Stimulated activated naive CD8-positive, alpha-beta T cell treated with anti-CD3 and anti-CD28 coated beads, Interleukin-15, Interleukin-2, amounts not matched to agents 100 U/mL and 50 U/mL, for 24 hours (primary cell): ENCODE results near the gene KRT74.
"Not testable (repeated sequence)": the region's sequence is repeated elsewhere in the genome, so short reads cannot be mapped to it uniquely, and the experiment has no call there.

Experiments
- ATAC-seq: fragments of 150-1000 bp; cut with Tn5 transposase; one replicate; pipeline ENCODE4 v1.10.0; 2021
- DNase-seq: peaks from one replicate; pipeline ENCODE4 v3.0.0; 2021

Gene KRT74

GRCh38 chr12:52602552-52602951 is 28.9 kb upstream of the KRT74 start:
- ATAC-seq (no peak), DNase-seq (no peak)

- ATAC-seq (no peak), DNase-seq (no peak)
Measured at GRCh38 chr12:52601671-52602070, 28.0 kb upstream of the KRT74 start.

- no peak for ATAC-seq
- no peak for DNase-seq
Measured at GRCh38 chr12:52600941-52601481, 27.4 kb upstream of the KRT74 start, which contains the start of gene KRT72. TSS of gene KRT72 (minus strand) at chr12:52601463. CDS start at chr12:52601452, 11 bp downstream.

GRCh38 chr12:52600475-52600874 is 26.8 kb upstream of the KRT74 start:
- DNase-seq: no peak
- ATAC-seq: no peak

GRCh38 chr12:52600071-52600470 is 26.4 kb upstream of the KRT74 start:
- ATAC-seq: no peak
- DNase-seq: no peak

GRCh38 chr12:52598966-52599365 is 25.3 kb upstream of the KRT74 start:
- DNase-seq: no peak

GRCh38 chr12:52594237-52594636 is 20.6 kb upstream of the KRT74 start:
- ATAC-seq, DNase-seq: not testable (repeated sequence)

More at GRCh38 chr12:52598966-52599365, 25.3 kb upstream of the KRT74 start:
- no peak for ATAC-seq

- ATAC-seq (no peak), DNase-seq (no peak)
Measured at GRCh38 chr12:52591521-52591920, 17.9 kb upstream of the KRT74 start.

GRCh38 chr12:52590021-52590420 is 16.4 kb upstream of the KRT74 start:
- no peak for ATAC-seq
- DNase-seq: no peak

GRCh38 chr12:52587563-52587962 is 13.9 kb upstream of the KRT74 start:
- DNase-seq (no peak), ATAC-seq (no peak)

GRCh38 chr12:52585946-52586345 is 12.3 kb upstream of the KRT74 start:
- DNase-seq (peak; percentile 47), ATAC-seq (peak; percentile 73)

- no peak for DNase-seq
- no peak for ATAC-seq
Measured at GRCh38 chr12:52585066-52585465, 11.4 kb upstream of the KRT74 start.

GRCh38 chr12:52584156-52584682 is 10.6 kb upstream of the KRT74 start:
- DNase-seq: no peak
- no peak for ATAC-seq

GRCh38 chr12:52582971-52583456 is 9.4 kb upstream of the KRT74 start:
- ATAC-seq: peak; percentile 48
- peak; percentile 64 for DNase-seq

GRCh38 chr12:52582486-52582885 is 8.8 kb upstream of the KRT74 start:
- no peak for ATAC-seq

GRCh38 chr12:52581481-52581880 is 7.8 kb upstream of the KRT74 start:
- DNase-seq (no peak), ATAC-seq (no peak)

More at GRCh38 chr12:52582486-52582885, 8.8 kb upstream of the KRT74 start:
- DNase-seq: no peak

GRCh38 chr12:52581066-52581465 is 7.4 kb upstream of the KRT74 start:
- ATAC-seq (no peak), DNase-seq (no peak)

- DNase-seq: no peak
- no peak for ATAC-seq
Measured at GRCh38 chr12:52580496-52580895, 6.9 kb upstream of the KRT74 start.

GRCh38 chr12:52579468-52580465 is 6.1 kb upstream of the KRT74 start:
- DNase-seq (no peak), ATAC-seq (no peak)

- ATAC-seq: no peak
- DNase-seq: no peak
Measured at GRCh38 chr12:52578469-52578868, 4.8 kb upstream of the KRT74 start.

- DNase-seq (no peak), ATAC-seq (no peak)
Measured at GRCh38 chr12:52577316-52577715, 3.7 kb upstream of the KRT74 start.

GRCh38 chr12:52575948-52576347 is 2.3 kb upstream of the KRT74 start:
- DNase-seq: no peak
- no peak for ATAC-seq

GRCh38 chr12:52575256-52575655 is 1.6 kb upstream of the KRT74 start:
- DNase-seq (no peak), ATAC-seq (no peak)
